ENCODE results near the gene PNISR. TPM values are rescaled to one million over a fixed set of nuclear protein-coding genes. Genes with fewer than 3 reads are reported as not detected.

PNISR gene
- total RNA-seq, 4 donors from 2014 or later: 52.3 to 101 (median 56.5) TPM

DNA sequence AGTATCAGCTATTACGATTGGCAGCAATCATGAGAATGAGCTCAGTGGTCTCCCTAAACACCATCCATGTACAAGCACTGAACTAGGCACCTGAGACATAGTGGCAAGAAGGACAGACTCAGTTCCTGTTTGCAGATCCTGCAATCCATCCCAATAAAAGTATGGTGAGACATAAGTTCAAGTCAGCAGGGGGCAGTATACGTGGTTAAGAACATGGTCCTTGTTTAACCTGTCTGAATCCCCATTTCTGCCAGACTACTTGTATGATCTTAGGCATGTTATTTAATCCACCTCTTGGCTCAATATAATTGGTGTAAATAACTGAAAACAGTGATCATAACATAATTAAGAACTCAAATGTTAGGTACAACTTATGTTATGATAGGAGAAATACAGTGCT lies 33.2 kb upstream of the PNISR start:
- H3K4me3 ChIP-seq (ENCODE audit: low read depth, poor library complexity, severe bottlenecking): no peak overlapping the region
- no peak for TF ChIP-seq POLR2A (IDR thresholded peaks at IDR 0.05)
- TF ChIP-seq, protein P1, sequence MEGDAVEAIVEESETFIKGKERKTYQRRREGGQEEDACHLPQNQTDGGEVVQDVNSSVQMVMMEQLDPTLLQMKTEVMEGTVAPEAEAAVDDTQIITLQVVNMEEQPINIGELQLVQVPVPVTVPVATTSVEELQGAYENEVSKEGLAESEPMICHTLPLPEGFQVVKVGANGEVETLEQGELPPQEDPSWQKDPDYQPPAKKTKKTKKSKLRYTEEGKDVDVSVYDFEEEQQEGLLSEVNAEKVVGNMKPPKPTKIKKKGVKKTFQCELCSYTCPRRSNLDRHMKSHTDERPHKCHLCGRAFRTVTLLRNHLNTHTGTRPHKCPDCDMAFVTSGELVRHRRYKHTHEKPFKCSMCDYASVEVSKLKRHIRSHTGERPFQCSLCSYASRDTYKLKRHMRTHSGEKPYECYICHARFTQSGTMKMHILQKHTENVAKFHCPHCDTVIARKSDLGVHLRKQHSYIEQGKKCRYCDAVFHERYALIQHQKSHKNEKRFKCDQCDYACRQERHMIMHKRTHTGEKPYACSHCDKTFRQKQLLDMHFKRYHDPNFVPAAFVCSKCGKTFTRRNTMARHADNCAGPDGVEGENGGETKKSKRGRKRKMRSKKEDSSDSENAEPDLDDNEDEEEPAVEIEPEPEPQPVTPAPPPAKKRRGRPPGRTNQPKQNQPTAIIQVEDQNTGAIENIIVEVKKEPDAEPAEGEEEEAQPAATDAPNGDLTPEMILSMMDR (IDR thresholded peaks at IDR 0.05): no peak
- DNase-seq (ENCODE audit: low spot score in 2 of 2): no peak
- WGBS, 2 donors: 91 to 96% methylated on average over 2 of the region's 2 CpGs
- intact Hi-C loops (cut with DNase I; ENCODE audit: low total_unique reads): no loop called here

GRCh38 chr6:99446076-99446475 lies 21.0 kb upstream of the PNISR start:
- H3K4me3 ChIP-seq (ENCODE audit: low read depth, poor library complexity, severe bottlenecking): no peak overlapping the region
- DNase-seq (ENCODE audit: low spot score in 2 of 2): no peak
- intact Hi-C loops (cut with DNase I; ENCODE audit: low total_unique reads): no loop called here
- no peak for TF ChIP-seq POLR2A (IDR thresholded peaks at IDR 0.05)
- TF ChIP-seq, protein P1 (IDR thresholded peaks at IDR 0.05): no peak
- 93% methylated on average over 4 of the region's 4 CpGs for WGBS, 2 donors

- TF ChIP-seq, protein P1 (IDR thresholded peaks at IDR 0.05): no peak
- TF ChIP-seq POLR2A (IDR thresholded peaks at IDR 0.05): no peak
- DNase-seq (ENCODE audit: low spot score in 2 of 2): no peak
- whole genome bisulfite sequencing, 2 donors: 8 to 12% methylated on average over 3 of the region's 3 CpGs
- intact Hi-C loops (cut with DNase I; ENCODE audit: low total_unique reads): no loop called here
- no peak overlapping the region for H3K4me3 ChIP-seq (ENCODE audit: low read depth, poor library complexity, severe bottlenecking)
These were observed 9.8 kb upstream of the PNISR start for GRCh38 chr6:99434702-99435530.

DNA sequence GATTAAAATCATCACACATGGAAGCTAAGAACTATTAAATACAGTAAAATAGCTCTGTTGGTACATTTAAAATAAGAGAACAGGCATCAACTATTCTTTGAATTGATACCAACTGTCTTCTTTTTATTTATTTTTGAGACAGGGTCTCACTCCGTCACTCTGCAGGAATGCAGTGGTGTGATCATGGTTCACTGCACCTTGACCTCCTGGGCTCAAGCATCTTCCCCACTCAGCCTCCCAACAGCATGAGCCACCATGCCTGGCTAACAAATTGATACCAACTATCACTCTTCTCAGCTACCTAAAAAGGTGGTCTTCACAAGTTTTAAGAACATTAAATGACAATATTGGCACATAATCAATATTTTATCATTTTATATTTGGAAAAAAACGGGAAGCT lies 7.8 kb upstream of the PNISR start:
- intact Hi-C loops (cut with DNase I; ENCODE audit: low total_unique reads): no loop called here
- TF ChIP-seq, protein P1 (IDR thresholded peaks at IDR 0.05): no peak
- no peak for TF ChIP-seq POLR2A (IDR thresholded peaks at IDR 0.05)
- H3K4me3 ChIP-seq (ENCODE audit: low read depth, poor library complexity, severe bottlenecking): no peak overlapping the region
- WGBS, 2 donors: 85 to 92% methylated on average over 2 of the region's 2 CpGs
- DNase-seq (ENCODE audit: low spot score in 2 of 2): no peak

GRCh38 chr6:99431901-99432300 lies 6.8 kb upstream of the PNISR start:
- 91 to 96% methylated on average over 2 of the region's 2 CpGs for WGBS, 2 donors
- TF ChIP-seq, protein P1 (IDR thresholded peaks at IDR 0.05): no peak
- no peak for TF ChIP-seq POLR2A (IDR thresholded peaks at IDR 0.05)

More at GRCh38 chr6:99431901-99432300, 6.8 kb upstream of the PNISR start:
- DNase-seq (ENCODE audit: low spot score in 2 of 2): no peak
- intact Hi-C loops (cut with DNase I; ENCODE audit: low total_unique reads): no loop called here
- no peak overlapping the region for H3K4me3 ChIP-seq (ENCODE audit: low read depth, poor library complexity, severe bottlenecking)

All from lower leg skin (tissue), 4 donors.